Choroid plexus epithelial cell (primary cell): ENCODE measurements around the gene CEP83.

Experiments
- DNase-seq: peaks from one replicate; pipeline ENCODE4 v3.0.0-alpha.2; 2010; ENCODE audit warnings: low read depth
- H3K4me3 ChIP-seq: 2 replicates; pipeline ENCODE4 v1.5.1; 2011; ENCODE audit warnings: low read depth, mild to moderate bottlenecking, control low read depth, low read length, moderate library complexity
- TF ChIP-seq, protein P1 (sequence below): conservative IDR thresholded peaks from 2 replicates; pipeline ENCODE4 v1.5.1; 2011; ENCODE audit warnings: low read depth, mild to moderate bottlenecking, control low read depth, inconsistent platforms, low read length, moderate library complexity

Gene CEP83

DNA sequence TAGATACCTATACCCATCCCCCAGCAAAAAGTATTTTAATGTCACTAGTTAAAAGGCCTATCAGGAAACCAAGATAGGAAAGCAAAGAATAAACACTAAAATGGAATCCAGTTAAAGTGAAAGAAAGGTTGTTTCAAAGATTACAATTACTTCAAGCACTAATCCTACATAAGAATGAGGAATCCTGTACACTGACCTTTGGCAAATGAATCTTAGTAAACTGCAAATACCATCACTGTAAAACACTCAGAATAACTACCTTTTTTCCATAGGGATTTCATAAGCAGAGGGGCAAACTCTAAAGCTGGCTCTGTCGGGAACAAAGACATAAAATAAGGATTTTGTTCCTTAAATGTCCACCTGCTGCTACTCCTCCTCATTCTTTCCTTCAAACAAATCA lies 25.9 kb downstream of the CEP83 start:
- H3K4me3 ChIP-seq = no peak overlapping the region
- DNase-seq = no peak
- TF ChIP-seq, protein P1, sequence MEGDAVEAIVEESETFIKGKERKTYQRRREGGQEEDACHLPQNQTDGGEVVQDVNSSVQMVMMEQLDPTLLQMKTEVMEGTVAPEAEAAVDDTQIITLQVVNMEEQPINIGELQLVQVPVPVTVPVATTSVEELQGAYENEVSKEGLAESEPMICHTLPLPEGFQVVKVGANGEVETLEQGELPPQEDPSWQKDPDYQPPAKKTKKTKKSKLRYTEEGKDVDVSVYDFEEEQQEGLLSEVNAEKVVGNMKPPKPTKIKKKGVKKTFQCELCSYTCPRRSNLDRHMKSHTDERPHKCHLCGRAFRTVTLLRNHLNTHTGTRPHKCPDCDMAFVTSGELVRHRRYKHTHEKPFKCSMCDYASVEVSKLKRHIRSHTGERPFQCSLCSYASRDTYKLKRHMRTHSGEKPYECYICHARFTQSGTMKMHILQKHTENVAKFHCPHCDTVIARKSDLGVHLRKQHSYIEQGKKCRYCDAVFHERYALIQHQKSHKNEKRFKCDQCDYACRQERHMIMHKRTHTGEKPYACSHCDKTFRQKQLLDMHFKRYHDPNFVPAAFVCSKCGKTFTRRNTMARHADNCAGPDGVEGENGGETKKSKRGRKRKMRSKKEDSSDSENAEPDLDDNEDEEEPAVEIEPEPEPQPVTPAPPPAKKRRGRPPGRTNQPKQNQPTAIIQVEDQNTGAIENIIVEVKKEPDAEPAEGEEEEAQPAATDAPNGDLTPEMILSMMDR = no peak

DNA sequence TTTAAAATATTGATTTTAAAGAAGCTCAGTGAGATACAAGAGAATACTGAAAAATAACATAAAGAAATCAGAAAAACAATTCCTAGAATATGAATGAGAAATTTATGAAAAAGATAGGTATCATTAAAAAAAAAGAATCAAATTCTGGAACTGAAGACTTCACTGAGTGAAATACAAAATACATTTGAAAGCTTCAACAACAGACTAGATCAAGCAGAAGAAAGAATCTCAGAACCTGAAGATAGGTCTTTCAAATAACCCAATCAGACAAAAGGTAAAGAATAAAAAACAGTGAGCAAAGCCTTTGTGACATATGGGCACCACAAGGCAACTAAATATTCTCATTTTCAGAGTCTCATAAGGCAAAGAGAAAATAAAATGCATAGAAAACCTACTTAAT lies 29.4 kb downstream of the CEP83 start:
- H3K4me3 ChIP-seq = no peak overlapping the region
- no peak for DNase-seq
- TF ChIP-seq, protein P1 = no peak

DNA sequence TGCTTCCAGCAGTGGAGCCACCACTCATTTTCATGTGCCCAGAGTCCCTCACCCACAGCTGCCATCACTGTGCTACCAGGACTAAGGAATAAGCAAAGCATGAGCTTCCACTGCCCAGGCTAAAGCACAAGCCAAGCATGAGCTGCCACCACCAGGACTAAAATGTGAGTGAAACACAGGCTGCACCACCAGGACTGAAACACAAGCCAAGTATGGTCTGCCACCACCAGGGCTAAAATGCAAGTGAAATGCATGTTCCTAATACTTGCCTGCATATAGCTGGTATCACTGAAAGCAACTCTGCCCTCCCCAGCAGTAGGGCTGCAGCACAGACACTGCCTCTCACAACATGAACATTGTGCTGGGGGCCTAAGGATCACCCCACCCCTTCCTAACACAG lies 30.0 kb downstream of the CEP83 start:
- peak; percentile 52 for DNase-seq
- TF ChIP-seq, protein P1 = peak; percentile 36
- no peak overlapping the region for H3K4me3 ChIP-seq

DNA sequence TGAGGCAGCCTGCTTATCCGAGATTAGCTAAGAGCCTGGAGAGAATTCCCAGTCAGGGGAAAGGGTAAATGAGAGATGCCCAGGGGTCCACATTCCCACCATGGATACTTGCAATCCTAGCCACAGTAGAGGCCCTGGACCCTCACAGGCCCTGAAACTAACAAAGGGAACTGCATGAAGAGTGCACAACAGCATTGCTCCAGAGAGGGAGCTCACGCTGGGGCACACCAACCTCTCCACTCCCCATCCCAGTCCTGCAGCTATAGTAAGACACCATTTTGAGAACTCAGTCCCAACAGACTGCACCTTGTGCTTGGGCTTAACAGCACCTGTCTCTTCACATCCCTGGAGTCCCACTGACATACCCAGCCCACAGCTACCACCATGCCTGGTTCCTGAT lies 30.5 kb downstream of the CEP83 start:
- no peak for DNase-seq
- no peak overlapping the region for H3K4me3 ChIP-seq
- TF ChIP-seq, protein P1 = no peak

DNA sequence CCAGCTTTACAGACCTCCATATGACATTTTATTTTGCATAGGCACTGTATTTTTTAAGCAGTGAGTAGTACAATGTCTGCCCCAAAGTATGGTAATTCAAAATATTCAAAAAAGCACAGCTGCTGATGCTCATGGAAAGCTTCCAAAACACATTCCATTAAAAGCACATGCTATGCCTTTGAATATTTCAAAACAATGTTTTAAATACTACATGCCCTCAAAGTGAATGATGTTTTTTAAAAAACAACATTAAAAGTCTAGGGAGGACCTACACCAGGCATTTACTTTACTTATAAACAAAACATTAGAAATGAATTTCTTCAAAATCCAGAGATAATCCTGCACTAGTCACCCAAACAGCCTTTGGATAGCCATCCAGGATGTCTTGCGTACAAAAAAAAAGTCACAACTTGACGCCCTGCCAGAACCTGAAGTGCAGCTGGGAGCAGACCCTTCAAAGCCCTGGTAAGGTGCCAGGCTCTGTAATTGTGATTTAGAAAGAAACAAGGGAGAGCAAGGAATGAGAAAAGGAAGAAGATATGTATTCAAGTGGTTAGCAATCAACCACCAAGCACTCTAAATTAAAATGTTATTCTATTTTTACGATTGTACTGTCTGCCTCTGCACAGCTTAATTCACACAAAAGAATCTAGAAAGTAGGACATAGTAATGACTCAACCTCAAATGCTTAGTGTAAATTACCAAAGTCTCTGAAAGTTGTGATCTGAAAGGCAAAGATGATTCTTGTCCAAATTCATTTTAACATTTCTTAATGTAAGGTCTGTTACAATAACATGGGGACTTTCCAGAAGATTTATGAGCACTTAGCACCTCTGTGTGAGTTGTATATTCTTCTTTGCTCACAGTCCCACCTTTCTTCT lies 31.9 kb downstream of the CEP83 start:
- DNase-seq = peak; percentile 86
- TF ChIP-seq, protein P1 = no peak
- no peak overlapping the region for H3K4me3 ChIP-seq

DNA sequence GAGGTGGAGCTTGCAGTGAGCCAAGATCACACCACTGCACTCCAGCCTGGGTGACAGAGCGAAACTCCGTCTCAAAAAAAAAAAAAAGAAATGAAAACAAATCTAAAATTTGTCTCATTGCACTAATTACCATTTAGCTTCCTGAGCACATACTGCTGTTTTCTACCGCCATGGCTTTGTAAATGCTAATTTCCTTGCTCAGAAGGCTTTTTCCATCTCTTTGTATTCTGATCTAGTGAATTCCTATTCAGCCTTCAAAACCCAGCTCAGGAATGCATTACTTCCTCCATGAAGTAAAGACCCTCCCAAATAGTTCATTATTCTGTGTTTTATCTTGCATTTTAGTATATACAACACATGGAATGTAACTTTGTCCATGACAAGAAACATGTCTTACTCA lies 33.6 kb downstream of the CEP83 start:
- no peak for DNase-seq
- TF ChIP-seq, protein P1 = no peak
- H3K4me3 ChIP-seq = no peak overlapping the region

DNA sequence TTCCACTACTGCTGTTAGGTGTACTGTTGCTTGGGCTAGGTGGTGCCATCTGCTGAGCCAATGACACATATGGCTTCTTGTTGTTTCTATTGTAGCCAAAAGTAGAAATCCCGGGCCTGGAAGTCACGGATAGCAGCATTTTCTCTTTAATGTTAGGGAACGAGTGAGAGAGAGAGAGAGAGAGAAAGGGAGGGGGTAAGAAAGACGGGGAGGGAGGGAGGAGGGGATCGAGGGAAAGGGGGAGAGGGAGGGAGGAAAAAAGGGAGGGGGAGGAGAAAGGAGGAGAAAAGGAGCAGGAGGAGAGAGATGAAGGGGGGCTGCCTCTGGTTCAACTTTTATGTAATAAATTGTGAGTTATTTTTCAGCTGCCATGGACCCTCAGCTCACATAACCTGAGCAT lies 34.8 kb downstream of the CEP83 start:
- DNase-seq = peak; percentile 27
- peak overlapping the region; percentile 45 for H3K4me3 ChIP-seq
